Lung (tissue), 12 donors: Measurements from ENCODE around the gene TMEM272. TPM values are rescaled to one million over a fixed set of nuclear protein-coding genes. Genes with fewer than 3 reads are reported as not detected.

ENCODE experiments used
- ATAC-seq: fragments of 200-7000 bp; cut with Tn5 transposase; one replicate; pipeline ENCODE4 v1.9.1; 2020; ENCODE audit warnings: moderate number of reproducible peaks; ENCODE audit not compliant: insufficient read depth, low FRiP score
- DNase-seq, 3 donors: peaks; one replicate each; pipeline ENCODE4 v3.0.0-alpha.2; 2013 to 2017
- H3K27ac ChIP-seq, 2 donors: one replicate each; pipeline ENCODE4 v1.5.1; 2013; ENCODE audit warnings: mild to moderate bottlenecking in 2 of 2, moderate library complexity in 2 of 2, control low read depth in 1 of 2, inconsistent platforms in 1 of 2, low read depth in 1 of 2, low read length in 1 of 2
- H3K27me3 ChIP-seq, 3 donors: one replicate each; pipeline ENCODE4 v1.5.1; 2013; ENCODE audit warnings: low read length in 2 of 3; ENCODE audit not compliant: control insufficient read depth in 3 of 3, insufficient read depth in 3 of 3
- H3K36me3 ChIP-seq, 4 donors: one replicate each; pipeline ENCODE4 v1.5.1; 2013; ENCODE audit warnings: low read length in 4 of 4, mild to moderate bottlenecking in 1 of 4, moderate library complexity in 1 of 4; ENCODE audit not compliant: control insufficient read depth in 4 of 4, insufficient read depth in 4 of 4
- H3K4me1 ChIP-seq, 5 donors: one replicate each; pipeline ENCODE4 v1.5.1; 2013; ENCODE audit warnings: low read length in 5 of 5, mild to moderate bottlenecking in 2 of 5, moderate library complexity in 1 of 5; ENCODE audit not compliant: control insufficient read depth in 5 of 5, insufficient read depth in 5 of 5
- H3K4me3 ChIP-seq: one replicate; pipeline ENCODE4 v1.5.1; 2013; ENCODE audit warnings: mild to moderate bottlenecking, control low read depth, moderate library complexity
- H3K9ac ChIP-seq, 2 donors: one replicate each; pipeline ENCODE4 v1.5.1; 2013; ENCODE audit warnings: low read length in 2 of 2, control low read depth in 1 of 2; ENCODE audit not compliant: insufficient read depth in 1 of 2
- H3K9me3 ChIP-seq, 4 donors: one replicate each; pipeline ENCODE4 v1.5.1; 2013; ENCODE audit warnings: low read length in 3 of 4, mild to moderate bottlenecking in 1 of 4, moderate library complexity in 1 of 4; ENCODE audit not compliant: control insufficient read depth in 4 of 4, insufficient read depth in 3 of 4
- WGBS, 2 donors: extraction: QIAGEN DNeasy Blood & Tissue Kit; methylation state at CpG; one replicate each; pipeline ENCODE4 v1.1.7; 2013; 5-methylcytosine and 5-hydroxymethylcytosine counted together
- polyA plus RNA-seq, 2 donors: library from polyadenylated mRNA; stranded (reverse); fragments of 200-250 nt; gene quantifications; one replicate each; pipeline ENCODE4 v1.2.1, GENCODE V29; 2013
- total RNA-seq, 2 donors: library from RNA; depleted of rRNA in 1 of 2; stranded (reverse); fragments of >200 nt in 1 of 2; gene quantifications; one replicate each; pipeline ENCODE4 v1.2.1, GENCODE V29; 2014 to 2021
- TF ChIP-seq, protein P1 (sequence below): IDR thresholded peaks from 2 replicates; pipeline ENCODE4 v1.5.1; 2012; ENCODE audit warnings: mild to moderate bottlenecking; ENCODE audit errors: control extremely low read depth, extremely low read depth
- donor health status: control.
- donor health status: control.
- donor health status: Bipolar disorder and iron deficiency.
- donor health status: healthy.
- donor health status: DM: yes; HTN: yes; CAD: no.

Gene TMEM272
- total and polyA plus RNA-seq, 4 donors: 0.08 to 0.55 (median 0.09) TPM

DNA sequence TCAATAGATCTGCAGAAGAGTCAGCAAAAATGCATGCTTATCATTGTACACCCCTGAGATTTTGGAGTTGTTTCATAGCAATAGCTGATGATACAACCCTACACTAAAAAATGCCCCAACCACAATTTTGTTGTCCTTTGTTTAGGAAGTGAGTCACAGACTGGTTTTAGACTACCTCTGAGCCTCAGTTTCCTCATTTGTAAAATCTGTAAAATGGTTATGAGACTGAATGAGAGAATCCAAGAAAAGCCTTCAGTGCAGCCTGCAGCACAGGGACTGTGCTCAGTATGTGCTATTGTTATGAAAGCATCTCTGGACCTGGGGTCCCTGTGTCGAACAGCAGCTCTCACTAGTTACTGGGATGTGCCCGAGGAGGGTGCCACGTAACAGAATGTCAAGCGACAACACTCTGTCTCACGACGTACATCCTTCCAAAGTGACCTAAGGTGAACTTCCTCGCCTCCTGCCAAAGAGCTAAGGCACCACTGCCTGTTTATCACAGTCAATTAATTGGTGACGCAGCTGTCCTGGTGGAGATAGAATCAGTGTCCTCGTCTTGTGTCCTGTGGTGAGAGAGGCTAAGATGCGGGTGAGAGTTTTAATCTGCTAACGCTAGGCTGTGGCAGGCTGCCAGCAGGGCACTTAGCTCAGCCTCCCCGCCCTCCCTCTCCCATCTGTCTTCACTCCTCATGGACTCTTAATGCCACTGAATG lies 59.1 kb downstream of the TMEM272 start:
- ATAC-seq (no peak), DNase-seq (peak; percentile 61 to 79 (median 66))
- H3K4me1 ChIP-seq: peaks cover 7 to 20% (median 16%) of the 10 kb centered on the region in 5 donors
- no peaks in the 10 kb centered on the region for H3K9me3 ChIP-seq
- H3K27ac ChIP-seq: peak overlapping the region; percentile 45 to 49
- 37 to 48% methylated on average over 12 of the region's 12 CpGs for WGBS, 2 donors
- H3K4me3 ChIP-seq: no peak overlapping the region
- H3K27me3 ChIP-seq: no peaks in the 10 kb centered on the region
- TF ChIP-seq, protein P1, sequence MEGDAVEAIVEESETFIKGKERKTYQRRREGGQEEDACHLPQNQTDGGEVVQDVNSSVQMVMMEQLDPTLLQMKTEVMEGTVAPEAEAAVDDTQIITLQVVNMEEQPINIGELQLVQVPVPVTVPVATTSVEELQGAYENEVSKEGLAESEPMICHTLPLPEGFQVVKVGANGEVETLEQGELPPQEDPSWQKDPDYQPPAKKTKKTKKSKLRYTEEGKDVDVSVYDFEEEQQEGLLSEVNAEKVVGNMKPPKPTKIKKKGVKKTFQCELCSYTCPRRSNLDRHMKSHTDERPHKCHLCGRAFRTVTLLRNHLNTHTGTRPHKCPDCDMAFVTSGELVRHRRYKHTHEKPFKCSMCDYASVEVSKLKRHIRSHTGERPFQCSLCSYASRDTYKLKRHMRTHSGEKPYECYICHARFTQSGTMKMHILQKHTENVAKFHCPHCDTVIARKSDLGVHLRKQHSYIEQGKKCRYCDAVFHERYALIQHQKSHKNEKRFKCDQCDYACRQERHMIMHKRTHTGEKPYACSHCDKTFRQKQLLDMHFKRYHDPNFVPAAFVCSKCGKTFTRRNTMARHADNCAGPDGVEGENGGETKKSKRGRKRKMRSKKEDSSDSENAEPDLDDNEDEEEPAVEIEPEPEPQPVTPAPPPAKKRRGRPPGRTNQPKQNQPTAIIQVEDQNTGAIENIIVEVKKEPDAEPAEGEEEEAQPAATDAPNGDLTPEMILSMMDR: no peak
- H3K9ac ChIP-seq: peak overlapping the region in 1 of 2 donors; percentile 14
- H3K36me3 ChIP-seq: peaks cover 0 to 4% (median 1%) of the 10 kb centered on the region in 4 donors

DNA sequence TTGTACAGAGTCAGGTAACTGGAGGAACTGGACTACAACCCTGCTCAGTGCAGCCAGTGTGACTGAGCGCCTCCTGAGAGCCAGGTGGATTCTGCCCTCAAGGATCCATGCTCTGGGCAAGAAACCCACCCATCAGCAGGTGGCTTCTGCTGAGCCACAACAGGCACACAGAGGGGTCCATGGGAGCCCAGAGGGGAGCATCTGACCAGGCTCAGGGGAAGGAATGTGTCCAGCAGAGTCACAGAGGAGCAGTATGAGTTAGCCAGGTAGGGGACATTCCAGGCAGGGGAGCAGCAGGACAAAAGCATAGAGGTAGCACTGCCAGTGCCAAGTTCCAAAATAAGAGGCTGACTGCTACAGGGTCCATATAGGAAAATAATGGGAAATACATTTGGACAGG lies 60.9 kb downstream of the TMEM272 start:
- Histone ChIP-seq H3K9me3 (no peaks in the 10 kb centered on the region), H3K27ac (no peak overlapping the region), H3K27me3 (no peaks in the 10 kb centered on the region), H3K36me3 (peaks cover 0 to 2% (median 0%) of the 10 kb centered on the region in 4 donors), H3K4me3 (no peak overlapping the region), H3K9ac (no peak overlapping the region), H3K4me1 (peaks cover 7 to 18% (median 12%) of the 10 kb centered on the region in 5 donors)
- ATAC-seq (no peak), DNase-seq (no peak)
- TF ChIP-seq, protein P1: no peak
- 94 to 98% methylated on average over 1 of the region's 1 CpG for WGBS, 2 donors

DNA sequence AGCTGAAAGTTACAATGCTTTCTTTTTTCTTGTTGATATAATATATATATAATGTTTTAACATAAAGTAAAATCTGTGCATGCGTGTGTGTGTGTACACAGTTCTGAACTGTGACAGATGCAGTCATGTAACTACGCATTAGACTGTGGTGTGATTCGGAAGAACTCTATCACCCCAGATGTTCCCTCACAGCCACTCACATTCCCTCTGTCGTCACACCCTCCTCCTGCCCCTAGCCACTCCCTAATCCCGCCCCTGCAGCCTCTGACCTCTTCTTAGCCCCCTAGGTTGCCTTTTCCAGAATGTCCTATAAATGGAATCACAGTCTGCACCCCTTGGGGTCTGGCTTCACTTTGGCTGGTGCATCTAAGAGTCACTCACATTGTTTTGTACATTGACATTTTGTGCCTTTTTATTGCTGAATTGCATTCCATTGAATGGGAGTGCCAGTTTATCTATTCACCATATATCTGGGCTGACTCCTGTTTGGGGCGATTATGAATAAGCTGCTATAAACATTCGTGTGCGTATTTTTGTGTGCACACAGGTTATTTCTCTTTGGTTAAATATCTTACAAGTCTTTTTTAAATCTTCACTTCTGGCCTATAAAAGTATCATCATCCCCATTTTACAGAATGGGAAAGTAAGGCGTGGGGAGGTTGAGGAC lies 61.4 kb downstream of the TMEM272 start:
- ATAC-seq (no peak), DNase-seq (no peak)
- Histone ChIP-seq H3K4me1 (peaks cover 7 to 18% (median 11%) of the 10 kb centered on the region in 5 donors), H3K27ac (no peak overlapping the region), H3K9ac (no peak overlapping the region), H3K27me3 (no peaks in the 10 kb centered on the region), H3K36me3 (no peaks in the 10 kb centered on the region), H3K4me3 (no peak overlapping the region), H3K9me3 (no peaks in the 10 kb centered on the region)
- 92 to 97% methylated on average over 9 of the region's 9 CpGs for whole genome bisulfite sequencing, 2 donors
- TF ChIP-seq, protein P1: no peak
